Mesenchymal stem cell (in vitro differentiated cells and primary cell): ENCODE results near the gene HS3ST3B1.

Experiments
- DNase-seq: peaks from one replicate; pipeline ENCODE4 v3.0.0-alpha.2; 2013
- H2AFZ ChIP-seq: one replicate; pipeline ENCODE4 v1.6.1; 2013; ENCODE audit warnings: low read depth, mild to moderate bottlenecking, control low read depth, inconsistent platforms, low read length, moderate library complexity
- H2AK5ac ChIP-seq: 2 replicates; pipeline ENCODE4 v1.6.1; 2013; ENCODE audit warnings: low read length, moderate library complexity, mild to moderate bottlenecking, inconsistent platforms; ENCODE audit not compliant: severe bottlenecking
- H2BK120ac ChIP-seq: one replicate; pipeline ENCODE4 v1.6.1; 2013; ENCODE audit warnings: low read depth, mild to moderate bottlenecking, inconsistent platforms, low read length, moderate library complexity
- H2BK12ac ChIP-seq, 2 experiments: one replicate each; pipeline ENCODE4 v1.6.1; 2013; ENCODE audit warnings: inconsistent platforms in 2 of 2, low read length in 2 of 2, mild to moderate bottlenecking in 2 of 2, moderate library complexity in 2 of 2, control low read depth in 1 of 2
- H2BK15ac ChIP-seq: one replicate; pipeline ENCODE4 v1.6.1; 2013; ENCODE audit warnings: mild to moderate bottlenecking, low read depth, inconsistent platforms; ENCODE audit not compliant: poor library complexity, severe bottlenecking
- H2BK5ac ChIP-seq: 2 replicates; pipeline ENCODE4 v1.6.1; 2013; ENCODE audit warnings: low read depth, mild to moderate bottlenecking, low read length, control low read depth, inconsistent platforms; ENCODE audit not compliant: poor library complexity, severe bottlenecking
- H3K14ac ChIP-seq, 2 experiments: one replicate each; pipeline ENCODE4 v1.6.1; 2013; ENCODE audit warnings: inconsistent platforms in 2 of 2, low read length in 2 of 2, control low read depth in 1 of 2, mild to moderate bottlenecking in 1 of 2, moderate library complexity in 1 of 2
- H3K18ac ChIP-seq, 2 experiments: one replicate each; pipeline ENCODE4 v1.6.1; 2013; ENCODE audit warnings: inconsistent platforms in 2 of 2, low read length in 2 of 2, control low read depth in 1 of 2, low read depth in 1 of 2, mild to moderate bottlenecking in 1 of 2
- H3K23ac ChIP-seq, 2 experiments: one replicate each; pipeline ENCODE4 v1.6.1; 2013; ENCODE audit warnings: inconsistent platforms in 2 of 2, low read length in 2 of 2, mild to moderate bottlenecking in 2 of 2, moderate library complexity in 2 of 2, control low read depth in 1 of 2
- H3K27ac ChIP-seq: 2 replicates; pipeline ENCODE4 v1.5.1; 2013; ENCODE audit warnings: mild to moderate bottlenecking, moderate library complexity, low read length, control low read depth, inconsistent platforms; ENCODE audit not compliant: poor library complexity, severe bottlenecking
- H3K27me3 ChIP-seq, 2 experiments: 2 replicates each; pipeline versions ENCODE4 v1.6.1 to v1.7.0; 2013; ENCODE audit warnings: low read length in 2 of 2, mild to moderate bottlenecking in 2 of 2, moderate library complexity in 2 of 2, control low read depth in 1 of 2, inconsistent platforms in 1 of 2; ENCODE audit not compliant: control insufficient read depth in 1 of 2, insufficient read depth in 1 of 2
- H3K36me3 ChIP-seq, 2 experiments: 2 replicates each; pipeline versions ENCODE4 v1.6.1 to v1.7.0; 2013; ENCODE audit warnings: low read length in 2 of 2, control low read depth in 1 of 2, inconsistent platforms in 1 of 2, low read depth in 1 of 2, mild to moderate bottlenecking in 1 of 2; ENCODE audit not compliant: insufficient read depth in 2 of 2, control insufficient read depth in 1 of 2
- H3K4ac ChIP-seq, 2 experiments: one replicate each; pipeline ENCODE4 v1.6.1; 2013; ENCODE audit warnings: inconsistent platforms in 2 of 2, low read length in 2 of 2, mild to moderate bottlenecking in 2 of 2, moderate library complexity in 2 of 2, control low read depth in 1 of 2, low read depth in 1 of 2
- H3K4me1 ChIP-seq: 2 replicates; pipeline ENCODE4 v1.6.1; 2013; ENCODE audit warnings: low read depth, low read length, control low read depth; ENCODE audit not compliant: control insufficient read depth, insufficient read depth
- H3K4me2 ChIP-seq: 2 replicates; pipeline ENCODE4 v1.6.1; 2013; ENCODE audit warnings: low read length, mild to moderate bottlenecking, inconsistent platforms; ENCODE audit not compliant: poor library complexity, severe bottlenecking
- H3K4me3 ChIP-seq, 2 experiments: 2 replicates each; pipeline versions ENCODE4 v1.5.1 to v1.7.0; 2013; ENCODE audit warnings: low read length in 2 of 2, mild to moderate bottlenecking in 2 of 2, control low read depth in 1 of 2, low read depth in 1 of 2; ENCODE audit not compliant: insufficient read depth in 1 of 2
- H3K79me1 ChIP-seq: replicated peaks from 2 replicates; pipeline ENCODE4 v1.6.1; 2013; ENCODE audit warnings: mild to moderate bottlenecking, control low read depth, low read length, inconsistent platforms; ENCODE audit not compliant: poor library complexity, severe bottlenecking
- H3K9ac ChIP-seq: 2 replicates; pipeline ENCODE4 v1.7.0; 2013; ENCODE audit warnings: mild to moderate bottlenecking, low read length, moderate library complexity
- H3K9me3 ChIP-seq: 2 replicates; pipeline ENCODE4 v1.7.0; 2013; ENCODE audit warnings: mild to moderate bottlenecking, low read length; ENCODE audit not compliant: control insufficient read depth
- H4K8ac ChIP-seq: one replicate; pipeline ENCODE4 v1.6.1; 2013; ENCODE audit warnings: inconsistent platforms, mild to moderate bottlenecking, low read length, moderate library complexity
- H4K91ac ChIP-seq: one replicate; pipeline ENCODE4 v1.6.1; 2013; ENCODE audit warnings: mild to moderate bottlenecking, low read length, inconsistent platforms
- WGBS: methylation state at CpG from one replicate; pipeline ENCODE4 v1.1.7; 2013; ENCODE audit warnings: mixed read lengths; 5-methylcytosine and 5-hydroxymethylcytosine counted together

Gene HS3ST3B1

GRCh38 chr17:14299280-14300141 is 1.4 kb upstream of the HS3ST3B1 start:
- Histone ChIP-seq H3K9me3 (no peaks in the 10 kb centered on the region), H2AK5ac (no peak overlapping the region), H3K23ac (peak overlapping the region in 1 of 2 experiments; percentile 90), H3K4me3 (peak overlapping the region; percentile 34 to 100), H2AFZ (peak overlapping the region; percentile 77), H4K91ac (peak overlapping the region; percentile 52), H3K27me3 (peaks cover 12 to 80% of the 10 kb centered on the region in 2 experiments), H2BK5ac (no peak overlapping the region), H3K27ac (no peak overlapping the region), H3K18ac (peak overlapping the region; percentile 69 to 87), H3K4me2 (peak overlapping the region; percentile 48), H3K14ac (no peak overlapping the region), H2BK120ac (peak overlapping the region; percentile 2), H3K79me1 (no peaks in the 10 kb centered on the region), H2BK15ac (no peak overlapping the region), H2BK12ac (peak overlapping the region; percentile 49 to 97), H3K4me1 (peaks cover 51% of the 10 kb centered on the region), H4K8ac (peak overlapping the region; percentile 52), H3K9ac (peak overlapping the region; percentile 84), H3K36me3 (no peaks in the 10 kb centered on the region), H3K4ac (peak overlapping the region in 1 of 2 experiments; percentile 60)
- DNase-seq = peak; percentile 69
- WGBS = 1% methylated on average over 49 of the region's 52 CpGs

GRCh38 chr17:14301279-14302090 is 604 bp downstream of the HS3ST3B1 start:
- peak overlapping the region; percentile 66 for H4K8ac ChIP-seq
- peak overlapping the region; percentile 96 for H3K4me2 ChIP-seq
- peak overlapping the region; percentile 80 to 97 for H3K18ac ChIP-seq
- peak overlapping the region; percentile 30 to 87 for H2BK12ac ChIP-seq
- H3K4me3 ChIP-seq = peak overlapping the region; percentile 62 to 100
- under 1% methylated on average over 86 of the region's 90 CpGs for WGBS
- H2AFZ ChIP-seq = peak overlapping the region; percentile 62
- no peaks in the 10 kb centered on the region for H3K9me3 ChIP-seq
- H3K9ac ChIP-seq = peak overlapping the region; percentile 95
- H3K4ac ChIP-seq = peak overlapping the region; percentile 68 to 90
- H2BK5ac ChIP-seq = no peak overlapping the region
- peak overlapping the region; percentile 91 to 99 for H3K23ac ChIP-seq
- H2AK5ac ChIP-seq = no peak overlapping the region
- H3K79me1 ChIP-seq = no peaks in the 10 kb centered on the region
- H3K4me1 ChIP-seq = peaks cover 51% of the 10 kb centered on the region
- peaks cover 0 to 70% of the 10 kb centered on the region in 2 experiments for H3K27me3 ChIP-seq
- H4K91ac ChIP-seq = peak overlapping the region; percentile 70
- H2BK15ac ChIP-seq = peak overlapping the region; percentile 86
- no peak overlapping the region for H3K27ac ChIP-seq
- H2BK120ac ChIP-seq = peak overlapping the region; percentile 64
- H3K36me3 ChIP-seq = peaks cover 0 to 4% of the 10 kb centered on the region in 2 experiments
- DNase-seq = no peak
- peak overlapping the region; percentile 62 to 98 for H3K14ac ChIP-seq

- Histone ChIP-seq H2AK5ac (no peak overlapping the region), H3K4me2 (peak overlapping the region; percentile 96), H3K4me1 (peaks cover 50% of the 10 kb centered on the region), H3K36me3 (peaks cover 0 to 4% of the 10 kb centered on the region in 2 experiments), H2BK5ac (no peak overlapping the region), H3K9me3 (no peaks in the 10 kb centered on the region), H2BK120ac (peak overlapping the region; percentile 64), H2AFZ (peak overlapping the region; percentile 55), H4K8ac (peak overlapping the region; percentile 48), H3K79me1 (no peaks in the 10 kb centered on the region), H3K27me3 (peaks cover 0 to 64% of the 10 kb centered on the region in 2 experiments), H3K18ac (peak overlapping the region; percentile 80 to 97), H3K4me3 (peak overlapping the region; percentile 62 to 100), H3K23ac (peak overlapping the region; percentile 91 to 99), H2BK15ac (peak overlapping the region; percentile 86), H3K27ac (no peak overlapping the region), H3K14ac (peak overlapping the region; percentile 62 to 97), H2BK12ac (peak overlapping the region; percentile 30 to 79), H4K91ac (peak overlapping the region; percentile 70), H3K9ac (peak overlapping the region; percentile 95), H3K4ac (peak overlapping the region; percentile 68 to 90)
- DNase-seq = peak; percentile 75
- WGBS = under 1% methylated on average over 25 of the region's 25 CpGs
These were observed 1.2 kb downstream of the HS3ST3B1 start for GRCh38 chr17:14302091-14302430.
